SH-SY5Y (cell line): ENCODE data around the gene FABP6.

Experiments
- GATA2 ChIP-seq: IDR thresholded peaks from 2 replicates; pipeline ENCODE4 v1.6.1; 2011; ENCODE audit warnings: mild to moderate bottlenecking, low read depth, low read length
- GATA3 ChIP-seq: IDR thresholded peaks from 2 replicates; pipeline ENCODE4 v1.6.1; 2011; ENCODE audit warnings: low read depth, mild to moderate bottlenecking, low read length, moderate library complexity

- TF ChIP-seq GATA2 (no peak), GATA3 (no peak)
Measured at GRCh38 chr5:160211352-160211751, 18.0 kb upstream of the FABP6 start.
